PFSK-1 (cell line): ENCODE results near the gene ICA1.

Experiments used
- FOXP2 ChIP-seq: optimal IDR thresholded peaks from 2 replicates; pipeline ENCODE3; 2011; ENCODE audit warnings: borderline replicate concordance, control low read depth, inconsistent platforms; ENCODE audit not compliant: insufficient read depth; ENCODE audit errors: extremely low read length, extremely low read depth
- POLR2AphosphoS5 ChIP-seq: IDR thresholded peaks from 2 replicates; pipeline ENCODE4 v1.6.1; 2012; ENCODE audit warnings: low read depth, mild to moderate bottlenecking, control low read depth, low read length, moderate library complexity
- REST ChIP-seq, 2 experiments: IDR thresholded peaks; 2 replicates each; pipeline versions ENCODE4 v1.6.1 to v1.8.0; 2011 to 2012; ENCODE audit warnings: low read depth in 2 of 2, low read length in 2 of 2, control low read depth in 1 of 2, inconsistent platforms in 1 of 2, mild to moderate bottlenecking in 1 of 2, moderate library complexity in 1 of 2; ENCODE audit not compliant: insufficient read depth in 1 of 2
- SIN3A ChIP-seq: IDR thresholded peaks from 2 replicates; pipeline ENCODE4 v1.6.1; 2012; ENCODE audit warnings: mild to moderate bottlenecking, low read length, moderate library complexity, borderline replicate concordance; ENCODE audit not compliant: insufficient read depth
- TAF1 ChIP-seq: IDR thresholded peaks from 2 replicates; pipeline ENCODE4 v1.6.1; 2012; ENCODE audit warnings: low read length, control low read depth, borderline replicate concordance; ENCODE audit not compliant: insufficient read depth

ICA1 gene

DNA sequence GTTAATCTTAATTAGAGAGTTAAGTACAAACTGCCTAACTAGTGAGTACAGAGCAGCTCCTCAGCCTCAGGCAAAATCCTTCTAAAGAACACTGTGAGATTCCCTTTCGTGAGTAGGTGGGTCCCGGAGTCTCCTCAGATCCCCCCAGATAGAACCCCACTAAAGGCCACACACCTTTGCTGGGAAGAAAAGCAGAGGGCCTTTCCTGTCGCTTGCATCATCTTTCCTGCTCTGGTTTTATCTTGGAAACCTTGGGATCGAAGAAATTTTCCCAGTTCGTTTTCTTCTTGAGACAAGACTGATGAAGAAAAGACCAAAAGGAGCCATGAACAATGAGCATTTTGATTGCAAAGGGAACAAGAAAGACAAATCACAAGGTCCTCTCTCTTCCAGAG, 40.9 kb downstream of the ICA1 start:
- TF ChIP-seq POLR2AphosphoS5 (no peak), SIN3A (no peak), TAF1 (no peak), REST (IDR thresholded peaks at IDR 0.05; ENCODE audit: insufficient read depth in 1 of 2, low read depth in 2 of 2, low read length in 2 of 2) (no peak), FOXP2 (no peak)

- TF ChIP-seq REST (IDR thresholded peaks at IDR 0.05; ENCODE audit: insufficient read depth in 1 of 2, low read depth in 2 of 2, low read length in 2 of 2), result no peak
- no peak for TF ChIP-seq SIN3A
- TF ChIP-seq POLR2AphosphoS5, result no peak
- TF ChIP-seq FOXP2, result no peak
- no peak for TF ChIP-seq TAF1
These were observed 41.4 kb downstream of the ICA1 start for GRCh38 chr7:8220376-8221100.

DNA sequence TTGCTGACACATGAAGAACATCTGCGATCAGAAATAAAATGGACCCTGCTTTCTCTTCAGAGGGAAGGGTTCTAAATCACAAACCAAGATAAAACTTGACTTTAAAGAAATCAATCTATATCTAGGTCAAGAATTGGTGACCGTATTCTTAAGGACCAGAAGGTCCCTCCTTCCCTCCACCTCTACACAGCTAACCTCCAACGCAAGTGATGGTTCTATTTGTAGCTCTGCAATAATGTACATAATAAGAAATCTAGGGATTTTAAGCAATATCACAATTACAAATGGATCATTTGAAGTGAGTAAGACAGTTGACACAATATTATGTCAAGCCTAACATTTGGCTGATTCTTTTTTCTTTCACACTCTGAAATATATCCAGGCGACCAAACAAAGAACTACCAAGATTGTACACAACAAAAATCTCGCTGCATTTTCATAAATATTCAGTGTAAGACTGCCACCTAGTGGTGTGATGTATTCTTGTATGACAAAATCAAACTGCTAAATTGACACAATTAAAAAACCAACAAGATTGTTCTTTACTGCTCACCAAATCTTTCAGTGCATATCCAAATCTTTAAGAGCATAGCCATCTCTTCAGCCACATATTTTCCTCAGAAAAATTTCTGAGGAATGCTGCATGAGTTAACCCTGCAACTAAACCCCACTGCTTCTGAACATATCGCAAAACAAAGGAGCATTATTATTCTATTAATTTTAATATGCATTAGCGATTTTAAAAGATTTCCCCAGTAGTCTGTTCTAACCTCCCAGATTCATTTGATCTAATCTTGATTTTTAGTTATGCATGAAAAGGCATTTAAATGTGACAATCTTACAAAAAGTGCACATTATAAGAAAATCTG, 44.5 kb downstream of the ICA1 start:
- TF ChIP-seq TAF1 (no peak), POLR2AphosphoS5 (no peak), REST (IDR thresholded peaks at IDR 0.05; ENCODE audit: insufficient read depth in 1 of 2, low read depth in 2 of 2, low read length in 2 of 2) (no peak), FOXP2 (no peak), SIN3A (no peak)

DNA sequence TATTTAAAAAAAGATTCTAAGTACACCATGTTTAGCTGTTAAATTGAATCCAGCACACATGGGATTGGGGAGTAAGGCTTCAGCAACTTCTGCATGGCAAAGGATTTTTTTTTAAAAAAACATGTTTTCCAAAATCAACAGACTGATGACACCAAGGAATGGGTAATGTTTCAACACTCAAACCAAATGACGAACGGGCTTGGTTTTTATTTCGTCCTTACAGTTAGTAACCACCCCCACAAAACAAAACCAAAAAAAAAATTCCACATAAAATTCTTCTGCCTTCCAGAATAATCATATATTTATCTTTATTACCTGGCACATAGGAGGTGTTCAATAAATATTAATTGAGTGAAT, 45.7 kb downstream of the ICA1 start:
- TF ChIP-seq POLR2AphosphoS5, result no peak
- no peak for TF ChIP-seq FOXP2
- no peak for TF ChIP-seq SIN3A
- no peak for TF ChIP-seq TAF1
- no peak for TF ChIP-seq REST (IDR thresholded peaks at IDR 0.05; ENCODE audit: insufficient read depth in 1 of 2, low read depth in 2 of 2, low read length in 2 of 2)
